RWPE1 (cell line): ENCODE data around the gene SHH.

Experiments
- CTCF ChIA-PET: fragments of 350-600 bp; sonication (Branson Sonifier 250); formaldehyde crosslinking; extraction: SDS; loops from one replicate; lab custom pipeline; 2021; lab: Yijun Ruan, JAX
- POLR2A ChIA-PET: fragments of 400-600 bp; formaldehyde crosslinking; extraction: SDS; loops from one replicate; lab custom pipeline; 2020; ENCODE audit warnings: antibody characterized with exemption; ENCODE audit not compliant: low non-redundant PET; lab: Yijun Ruan, JAX
- DNase-seq: peaks from one replicate; pipeline ENCODE4 v3.0.0; 2012; ENCODE audit warnings: low spot score
- H3K27ac ChIP-seq: fragments of 450-650 bp; 2 replicates; pipeline ENCODE4 v1.5.1; 2017
- CTCF ChIP-seq: fragments of 450-650 bp; conservative IDR thresholded peaks from 2 replicates; pipeline ENCODE4 v1.5.1; 2017; ENCODE audit warnings: low read depth, mild to moderate bottlenecking

SHH gene

GRCh38 chr7:155848691-155849669 is 36.7 kb upstream of the SHH start:
- H3K27ac ChIP-seq: no peak overlapping the region
- TF ChIP-seq CTCF: no peak
- CTCF ChIA-PET: no interaction called here
- POLR2A ChIA-PET: no interaction called here
- DNase-seq: no peak

GRCh38 chr7:155847821-155848435 is 35.7 kb upstream of the SHH start:
- no peak for DNase-seq
- ChIA-PET POLR2A (no interaction called here), CTCF (no interaction called here)
- no peak for TF ChIP-seq CTCF
- H3K27ac ChIP-seq: no peak overlapping the region

GRCh38 chr7:155846936-155847335 is 34.7 kb upstream of the SHH start:
- DNase-seq: no peak
- ChIA-PET POLR2A (no interaction called here), CTCF (no interaction called here)
- TF ChIP-seq CTCF: no peak
- H3K27ac ChIP-seq: no peak overlapping the region

GRCh38 chr7:155846156-155846555 is 33.9 kb upstream of the SHH start:
- CTCF ChIA-PET: no interaction called here
- TF ChIP-seq CTCF: no peak
- POLR2A ChIA-PET: no interaction called here
- DNase-seq: no peak
- H3K27ac ChIP-seq: no peak overlapping the region

- CTCF ChIA-PET: interaction anchor here (0.7 kb wide), 1 partner anchor 797 kb away, joined by 4 read pairs; no protein-coding TSS in a partner anchor
- POLR2A ChIA-PET: no interaction called here
Observed at GRCh38 chr7:155845226-155845625, 33.0 kb upstream of the SHH start.

More at GRCh38 chr7:155845226-155845625, 33.0 kb upstream of the SHH start:
- no peak for DNase-seq
- H3K27ac ChIP-seq: no peak overlapping the region
- no peak for TF ChIP-seq CTCF
